ENCODE data around the gene XIRP1.

XIRP1 gene

DNA sequence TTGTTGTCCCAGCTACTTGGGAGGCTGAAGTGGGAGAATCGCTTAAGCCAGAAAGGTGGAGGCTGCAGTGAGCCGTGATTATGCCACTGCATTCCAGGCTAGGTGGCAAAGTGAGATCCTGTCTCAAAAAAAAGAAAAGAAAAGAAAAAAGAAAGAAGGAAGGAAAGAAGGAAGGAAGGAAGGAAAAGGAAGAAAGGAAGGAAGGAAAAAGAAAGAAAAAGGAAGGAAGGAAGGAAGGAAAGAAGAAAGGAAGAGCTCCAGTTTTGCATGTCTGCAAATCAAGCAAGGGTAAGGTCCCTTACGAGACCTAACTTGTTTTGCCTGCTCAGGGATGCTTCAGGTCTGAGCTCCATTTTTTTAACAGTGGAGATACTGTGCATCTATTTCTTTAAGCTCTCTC is 3.6 kb upstream of the XIRP1 start:
- no peaks in the 10 kb centered on the region for H3K4me1 ChIP-seq
- H3K4me3 ChIP-seq (ENCODE audit: low read depth, low read length): no peak overlapping the region
- no peaks in the 10 kb centered on the region for H3K27me3 ChIP-seq
- DNase-seq: no peak
- no peaks in the 10 kb centered on the region for H3K36me3 ChIP-seq
- H3K9me3 ChIP-seq: no peaks in the 10 kb centered on the region
- TF ChIP-seq, protein P1, sequence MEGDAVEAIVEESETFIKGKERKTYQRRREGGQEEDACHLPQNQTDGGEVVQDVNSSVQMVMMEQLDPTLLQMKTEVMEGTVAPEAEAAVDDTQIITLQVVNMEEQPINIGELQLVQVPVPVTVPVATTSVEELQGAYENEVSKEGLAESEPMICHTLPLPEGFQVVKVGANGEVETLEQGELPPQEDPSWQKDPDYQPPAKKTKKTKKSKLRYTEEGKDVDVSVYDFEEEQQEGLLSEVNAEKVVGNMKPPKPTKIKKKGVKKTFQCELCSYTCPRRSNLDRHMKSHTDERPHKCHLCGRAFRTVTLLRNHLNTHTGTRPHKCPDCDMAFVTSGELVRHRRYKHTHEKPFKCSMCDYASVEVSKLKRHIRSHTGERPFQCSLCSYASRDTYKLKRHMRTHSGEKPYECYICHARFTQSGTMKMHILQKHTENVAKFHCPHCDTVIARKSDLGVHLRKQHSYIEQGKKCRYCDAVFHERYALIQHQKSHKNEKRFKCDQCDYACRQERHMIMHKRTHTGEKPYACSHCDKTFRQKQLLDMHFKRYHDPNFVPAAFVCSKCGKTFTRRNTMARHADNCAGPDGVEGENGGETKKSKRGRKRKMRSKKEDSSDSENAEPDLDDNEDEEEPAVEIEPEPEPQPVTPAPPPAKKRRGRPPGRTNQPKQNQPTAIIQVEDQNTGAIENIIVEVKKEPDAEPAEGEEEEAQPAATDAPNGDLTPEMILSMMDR (IDR thresholded peaks at IDR 0.05; ENCODE audit: low read depth, low read length): no peak

DNA sequence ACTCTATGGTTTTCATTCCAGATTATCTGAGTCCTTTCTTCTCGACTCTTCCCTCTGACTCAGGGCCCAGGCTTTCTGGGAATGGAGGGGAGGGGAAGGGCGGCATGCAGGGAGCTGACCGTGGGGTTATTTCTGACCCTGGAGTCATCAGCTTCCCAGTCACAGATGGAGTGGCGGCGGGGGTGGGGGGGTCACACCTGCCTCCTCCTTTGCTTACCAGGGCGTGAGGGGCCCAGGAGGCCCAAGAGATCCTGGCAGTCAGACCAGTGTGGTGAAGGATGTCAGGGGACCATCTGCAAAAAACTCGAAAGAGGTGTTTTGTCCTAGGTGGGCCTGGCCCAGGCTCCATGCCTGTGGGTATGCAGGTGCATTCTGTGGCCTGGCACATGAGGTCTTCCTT is 996 bp upstream of the XIRP1 start:
- H3K9me3 ChIP-seq: no peaks in the 10 kb centered on the region
- no peak for DNase-seq
- no peak overlapping the region for H3K4me3 ChIP-seq (ENCODE audit: low read depth, low read length)
- H3K36me3 ChIP-seq: no peaks in the 10 kb centered on the region
- H3K4me1 ChIP-seq: no peaks in the 10 kb centered on the region
- no peaks in the 10 kb centered on the region for H3K27me3 ChIP-seq
- TF ChIP-seq, protein P1 (IDR thresholded peaks at IDR 0.05; ENCODE audit: low read depth, low read length): no peak

DNA sequence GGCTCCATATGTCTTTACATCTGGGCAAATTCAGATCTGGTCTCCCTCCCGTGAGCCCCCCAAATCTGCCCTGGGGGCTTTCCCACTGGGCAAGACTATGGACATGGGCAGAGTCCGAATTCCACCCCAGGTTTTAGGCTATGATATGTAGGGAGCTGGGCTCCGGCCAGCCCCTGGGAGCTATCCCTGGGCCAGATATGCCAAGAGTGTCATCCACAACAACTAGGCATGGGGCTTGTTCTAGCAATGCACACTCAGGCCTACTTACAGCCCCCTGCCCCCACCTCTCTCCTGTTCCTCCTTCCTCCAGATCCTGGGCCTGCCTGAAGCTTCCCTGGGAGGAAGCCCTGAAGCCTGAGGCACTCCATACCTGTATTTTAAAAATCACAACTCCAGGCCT is 622 bp downstream of the XIRP1 start:
- H3K36me3 ChIP-seq: no peaks in the 10 kb centered on the region
- no peaks in the 10 kb centered on the region for H3K4me1 ChIP-seq
- no peaks in the 10 kb centered on the region for H3K9me3 ChIP-seq
- TF ChIP-seq, protein P1 (IDR thresholded peaks at IDR 0.05; ENCODE audit: low read depth, low read length): no peak
- H3K4me3 ChIP-seq (ENCODE audit: low read depth, low read length): no peak overlapping the region
- no peak for DNase-seq
- H3K27me3 ChIP-seq: no peaks in the 10 kb centered on the region

DNA sequence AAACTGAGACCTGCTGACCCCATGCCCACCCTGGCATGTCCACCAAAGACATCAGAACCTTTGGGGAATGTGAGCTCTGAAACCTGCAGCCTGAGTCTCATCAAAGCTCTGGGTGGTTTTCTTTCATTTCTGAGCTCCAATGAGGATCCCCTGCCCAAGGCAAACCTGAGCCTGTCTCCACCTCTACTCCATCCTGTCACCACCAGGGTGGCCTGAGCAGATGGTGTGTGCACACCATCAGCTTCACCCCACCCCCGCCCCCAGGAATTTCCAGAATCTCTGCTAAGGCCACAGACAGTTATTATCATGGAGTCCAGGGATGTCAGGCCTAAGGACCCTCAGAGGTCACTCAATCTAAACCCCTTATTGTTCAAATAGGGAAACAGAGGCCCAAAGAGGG is 1.3 kb downstream of the XIRP1 start:
- TF ChIP-seq, protein P1 (IDR thresholded peaks at IDR 0.05; ENCODE audit: low read depth, low read length): no peak
- no peak overlapping the region for H3K4me3 ChIP-seq (ENCODE audit: low read depth, low read length)
- no peak for DNase-seq
- H3K4me1 ChIP-seq: no peaks in the 10 kb centered on the region
- H3K27me3 ChIP-seq: no peaks in the 10 kb centered on the region
- H3K9me3 ChIP-seq: no peaks in the 10 kb centered on the region
- no peaks in the 10 kb centered on the region for H3K36me3 ChIP-seq

DNA sequence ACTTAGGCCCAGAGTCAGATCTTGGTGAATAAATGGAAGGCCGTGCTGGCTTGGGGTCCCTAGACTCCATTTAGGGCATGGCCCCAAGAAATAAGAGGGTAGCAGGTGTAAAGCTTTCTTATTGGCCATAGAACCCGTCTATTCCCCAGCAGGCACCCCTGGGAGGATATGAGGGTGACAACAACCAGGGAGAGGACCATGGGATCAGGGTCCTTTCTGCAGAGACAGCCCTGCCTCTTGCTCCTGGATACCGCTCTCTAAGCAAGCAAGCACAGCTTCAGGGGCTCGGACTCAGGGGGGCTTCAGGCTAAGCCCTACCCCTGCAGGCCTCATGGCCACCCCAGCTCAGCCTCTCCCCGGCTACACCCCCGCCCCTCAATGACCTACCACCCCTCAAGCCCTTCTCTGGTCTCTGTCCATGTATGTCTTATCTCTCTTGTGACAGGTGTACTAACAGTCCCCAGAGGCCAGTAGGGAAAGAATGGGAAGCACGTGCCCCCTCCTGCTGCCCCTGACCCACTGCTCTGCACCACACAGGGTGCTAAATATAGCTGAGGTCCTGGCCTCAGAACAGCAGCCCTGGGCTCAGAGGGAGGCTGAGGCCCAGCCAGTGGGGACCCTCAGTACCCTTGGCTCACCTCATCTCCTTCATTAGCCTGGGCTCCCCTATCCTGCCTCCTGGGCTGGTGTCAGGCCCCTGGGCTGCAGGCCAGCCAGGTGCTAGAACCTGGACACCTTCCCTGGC is 1.9 kb downstream of the XIRP1 start:
- no peak for DNase-seq
- H3K4me1 ChIP-seq: no peaks in the 10 kb centered on the region
- no peaks in the 10 kb centered on the region for H3K27me3 ChIP-seq
- no peaks in the 10 kb centered on the region for H3K36me3 ChIP-seq
- TF ChIP-seq, protein P1 (IDR thresholded peaks at IDR 0.05; ENCODE audit: low read depth, low read length): no peak
- H3K4me3 ChIP-seq (ENCODE audit: low read depth, low read length): no peak overlapping the region
- no peaks in the 10 kb centered on the region for H3K9me3 ChIP-seq

DNA sequence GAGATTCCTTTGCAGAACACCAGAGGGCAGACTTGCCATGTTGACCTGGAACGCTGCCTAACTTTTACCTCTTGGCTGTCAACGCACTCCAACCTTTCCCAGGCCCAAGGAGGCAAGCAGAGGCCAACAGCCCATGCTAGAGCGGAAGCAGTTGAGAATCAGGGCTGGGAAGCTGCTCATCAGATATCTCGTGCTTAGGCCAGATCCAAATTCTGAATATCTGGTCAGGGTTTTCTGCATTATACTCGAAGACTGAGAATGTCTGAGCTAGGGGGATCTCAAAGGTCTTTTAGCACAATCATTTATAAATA is 2.5 kb downstream of the XIRP1 start:
- no peaks in the 10 kb centered on the region for H3K36me3 ChIP-seq
- H3K4me1 ChIP-seq: no peaks in the 10 kb centered on the region
- TF ChIP-seq, protein P1 (IDR thresholded peaks at IDR 0.05; ENCODE audit: low read depth, low read length): peak; percentile 62
- no peaks in the 10 kb centered on the region for H3K9me3 ChIP-seq
- peak; percentile 50 for DNase-seq
- H3K4me3 ChIP-seq (ENCODE audit: low read depth, low read length): no peak overlapping the region
- H3K27me3 ChIP-seq: no peaks in the 10 kb centered on the region

Data from BE2C (cell line).